22Rv1 (cell line): Measurements from ENCODE around the gene WDR49.

Source experiments
- ZFX ChIP-seq: fragments of 450-650 bp; IDR thresholded peaks from 2 replicates; pipeline ENCODE4 v1.6.1; 2017; ENCODE audit warnings: antibody characterized with exemption, borderline replicate concordance
- TF ChIP-seq, protein P1 (sequence below): fragments of 450-650 bp; IDR thresholded peaks from 2 replicates; pipeline ENCODE4 v1.5.1; 2017; ENCODE audit warnings: mild to moderate bottlenecking

DNA sequence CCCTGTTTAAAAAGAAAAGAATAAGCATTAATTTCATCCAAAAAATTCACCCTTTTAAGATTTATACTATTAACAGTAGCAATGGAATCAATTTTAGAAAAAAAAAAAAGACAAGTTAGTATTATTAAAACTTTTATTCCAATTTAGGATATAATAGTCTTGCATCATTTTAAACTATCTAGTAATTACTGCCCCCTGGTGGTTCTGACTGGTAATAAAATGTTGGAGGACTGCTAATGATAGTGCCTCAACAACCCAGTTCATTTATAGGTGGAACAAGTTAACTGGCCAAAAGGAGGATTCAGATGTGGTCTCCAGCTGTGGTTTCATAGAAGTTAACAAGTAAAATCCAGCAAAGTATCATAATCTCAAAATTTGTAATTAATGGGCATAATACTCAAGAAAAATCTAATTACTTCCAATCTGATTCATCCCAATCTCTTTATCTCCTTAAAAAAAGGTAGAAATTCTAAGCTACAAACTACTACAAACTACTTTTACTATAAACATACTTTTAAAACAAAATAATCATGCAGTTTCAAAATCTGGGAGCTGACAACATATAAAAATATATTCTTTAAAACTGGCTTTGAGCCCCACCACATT, 30.7 kb upstream of the WDR49 start:
- TF ChIP-seq, protein P1, sequence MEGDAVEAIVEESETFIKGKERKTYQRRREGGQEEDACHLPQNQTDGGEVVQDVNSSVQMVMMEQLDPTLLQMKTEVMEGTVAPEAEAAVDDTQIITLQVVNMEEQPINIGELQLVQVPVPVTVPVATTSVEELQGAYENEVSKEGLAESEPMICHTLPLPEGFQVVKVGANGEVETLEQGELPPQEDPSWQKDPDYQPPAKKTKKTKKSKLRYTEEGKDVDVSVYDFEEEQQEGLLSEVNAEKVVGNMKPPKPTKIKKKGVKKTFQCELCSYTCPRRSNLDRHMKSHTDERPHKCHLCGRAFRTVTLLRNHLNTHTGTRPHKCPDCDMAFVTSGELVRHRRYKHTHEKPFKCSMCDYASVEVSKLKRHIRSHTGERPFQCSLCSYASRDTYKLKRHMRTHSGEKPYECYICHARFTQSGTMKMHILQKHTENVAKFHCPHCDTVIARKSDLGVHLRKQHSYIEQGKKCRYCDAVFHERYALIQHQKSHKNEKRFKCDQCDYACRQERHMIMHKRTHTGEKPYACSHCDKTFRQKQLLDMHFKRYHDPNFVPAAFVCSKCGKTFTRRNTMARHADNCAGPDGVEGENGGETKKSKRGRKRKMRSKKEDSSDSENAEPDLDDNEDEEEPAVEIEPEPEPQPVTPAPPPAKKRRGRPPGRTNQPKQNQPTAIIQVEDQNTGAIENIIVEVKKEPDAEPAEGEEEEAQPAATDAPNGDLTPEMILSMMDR, result peak; percentile 82
- TF ChIP-seq ZFX, result no peak
